GM23248 (cell line): ENCODE results near the gene MIER2.

Experiments used
- EZH2 ChIP-seq: fragments of 200-600 bp; sonication (generic); IDR thresholded peaks from 2 replicates; pipeline ENCODE4 v1.6.1; 2018; ENCODE audit warnings: antibody characterized with exemption, mild to moderate bottlenecking; ENCODE audit not compliant: insufficient read depth, poor library complexity, severe bottlenecking
- EZH2phosphoT487 ChIP-seq: fragments of 200-600 bp; sonication (generic); IDR thresholded peaks from 2 replicates; pipeline ENCODE4 v1.6.1; 2018; ENCODE audit warnings: antibody characterized with exemption, moderate library complexity, mild to moderate bottlenecking, low read depth; ENCODE audit not compliant: insufficient read depth

- no peak for TF ChIP-seq EZH2
- no peak for TF ChIP-seq EZH2phosphoT487
Measured at GRCh38 chr19:308471-309205, 36.0 kb downstream of the MIER2 start.
